ENCODE results near the gene KIF5A.

KIF5A gene

DNA sequence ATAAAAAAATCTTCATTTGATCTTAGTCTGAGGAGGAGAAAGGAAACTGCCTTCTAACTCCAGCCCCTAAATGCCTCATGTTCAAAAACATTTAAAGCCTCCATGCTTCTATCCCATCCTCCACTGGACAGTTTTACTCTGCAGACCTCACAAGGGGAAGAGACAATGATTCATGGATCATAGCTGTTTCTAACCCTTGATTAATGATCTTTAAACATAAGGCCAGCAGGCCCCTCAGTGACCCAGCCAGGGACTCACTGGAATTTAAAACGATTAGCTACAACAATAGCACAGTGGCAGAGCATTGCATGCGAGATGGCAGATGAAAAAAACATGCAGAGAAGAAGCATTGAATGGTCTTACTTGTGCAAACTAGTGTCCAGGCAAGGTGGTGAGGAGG lies 8.8 kb upstream of the KIF5A start:
- no peak overlapping the region for H3K27ac ChIP-seq (ENCODE audit: low read depth, low read length)
- 80% methylated on average over 2 of the region's 2 CpGs for WGBS
- peaks cover 10% of the 10 kb centered on the region; the same call in 1 of the 2 replicates for H3K4me1 ChIP-seq (ENCODE audit: insufficient read depth, low read length)
- no peak overlapping the region for H3K9ac ChIP-seq (ENCODE audit: low read depth, low read length)
- no peak overlapping the region for H3K4me3 ChIP-seq (ENCODE audit: low read length)
- no peaks in the 10 kb centered on the region for H3K27me3 ChIP-seq (ENCODE audit: insufficient read depth, low read length)
- no peaks in the 10 kb centered on the region for H3K9me3 ChIP-seq (ENCODE audit: insufficient read depth, low read depth, low read length)
- H3K36me3 ChIP-seq (ENCODE audit: insufficient read depth, low read length): peaks cover 51% of the 10 kb centered on the region

DNA sequence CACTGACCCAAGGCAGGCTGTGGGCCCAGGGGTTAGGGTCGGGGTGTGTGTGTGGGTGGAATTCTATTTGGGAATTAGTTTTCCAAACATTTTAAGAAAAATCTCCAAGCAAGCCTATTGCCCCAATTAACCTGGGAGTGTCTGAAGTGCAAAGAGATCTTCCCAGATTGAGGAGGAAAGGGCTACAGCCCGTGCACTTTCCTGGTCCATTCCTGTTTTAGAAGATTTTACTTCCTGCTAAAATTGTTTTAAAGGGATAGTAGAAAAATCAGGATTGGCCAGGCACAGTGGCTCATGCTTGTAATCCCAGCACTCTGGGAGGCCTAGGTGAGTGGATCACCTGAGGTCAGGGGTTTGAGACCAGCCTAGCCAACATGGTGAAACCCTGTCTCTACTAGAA lies 8.1 kb upstream of the KIF5A start:
- Histone ChIP-seq H3K9ac (ENCODE audit: low read depth, low read length) (no peak overlapping the region), H3K27me3 (ENCODE audit: insufficient read depth, low read length) (no peaks in the 10 kb centered on the region), H3K9me3 (ENCODE audit: insufficient read depth, low read depth, low read length) (no peaks in the 10 kb centered on the region), H3K4me1 (ENCODE audit: insufficient read depth, low read length) (peaks cover 8% of the 10 kb centered on the region), H3K27ac (ENCODE audit: low read depth, low read length) (no peak overlapping the region), H3K36me3 (ENCODE audit: insufficient read depth, low read length) (peaks cover 51% of the 10 kb centered on the region), H3K4me3 (ENCODE audit: low read length) (no peak overlapping the region)
- 93% methylated on average over 2 of the region's 2 CpGs for WGBS

DNA sequence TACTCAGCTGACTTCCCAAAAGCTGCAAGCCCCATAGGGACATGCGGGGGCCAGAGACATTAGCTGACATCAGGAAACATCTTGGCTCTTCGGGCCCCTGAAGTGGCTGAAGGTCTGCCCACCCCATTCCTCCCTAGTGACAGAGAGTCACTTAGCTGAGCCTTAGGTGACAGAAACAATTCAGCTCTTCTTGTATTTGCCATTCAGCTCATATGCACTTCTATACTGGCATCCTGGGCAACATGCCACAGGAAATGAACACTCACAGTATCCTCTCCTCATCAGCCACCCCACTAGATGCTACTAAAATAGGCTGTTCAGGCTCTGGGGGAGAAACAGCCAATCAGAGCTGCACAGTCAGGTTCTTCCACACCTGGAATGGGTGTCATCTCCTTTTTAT lies 6.3 kb upstream of the KIF5A start:
- Histone ChIP-seq H3K36me3 (ENCODE audit: insufficient read depth, low read length) (peaks cover 43% of the 10 kb centered on the region), H3K9me3 (ENCODE audit: insufficient read depth, low read depth, low read length) (no peaks in the 10 kb centered on the region), H3K4me1 (ENCODE audit: insufficient read depth, low read length) (peaks cover 10% of the 10 kb centered on the region), H3K27me3 (ENCODE audit: insufficient read depth, low read length) (peaks cover 11% of the 10 kb centered on the region; the same call in 1 of the 2 replicates), H3K27ac (ENCODE audit: low read depth, low read length) (no peak overlapping the region), H3K4me3 (ENCODE audit: low read length) (no peak overlapping the region), H3K9ac (ENCODE audit: low read depth, low read length) (no peak overlapping the region)
- WGBS: 93% methylated on average over 2 of the region's 2 CpGs

DNA sequence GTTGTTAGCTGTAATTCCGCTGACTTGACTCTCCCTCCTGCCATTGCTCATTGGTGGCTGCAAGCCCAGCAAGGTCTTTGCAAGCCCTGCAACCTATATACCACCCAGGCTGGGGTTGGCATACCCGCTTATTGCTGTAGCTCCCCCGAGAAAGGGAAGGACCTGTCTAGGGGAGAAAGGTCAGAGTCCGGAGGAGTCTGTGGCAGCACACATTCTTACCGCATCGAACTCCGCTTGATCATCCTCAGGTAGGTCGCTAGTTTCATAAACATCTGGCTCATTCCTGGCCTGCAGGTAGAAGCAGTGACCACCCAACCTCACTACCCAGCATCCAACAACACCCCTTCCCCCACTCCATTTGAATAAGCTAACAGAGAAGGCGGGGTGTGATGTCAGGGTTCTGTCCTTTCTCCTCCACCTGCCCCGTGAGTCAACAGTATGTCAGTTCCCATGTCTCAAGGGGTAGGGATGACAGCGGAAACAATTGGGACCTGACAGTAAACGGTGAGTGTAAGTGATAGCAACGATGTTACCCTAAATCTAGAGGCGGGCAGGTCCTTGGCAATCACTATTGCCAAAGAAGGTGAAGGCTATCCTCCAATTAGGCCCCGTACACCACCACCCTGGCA lies 3.9 kb upstream of the KIF5A start:
- 59% methylated on average over 15 of the region's 15 CpGs for WGBS
- H3K4me1 ChIP-seq (ENCODE audit: insufficient read depth, low read length): peaks cover 22% of the 10 kb centered on the region
- H3K27ac ChIP-seq (ENCODE audit: low read depth, low read length): no peak overlapping the region
- H3K36me3 ChIP-seq (ENCODE audit: insufficient read depth, low read length): peaks cover 22% of the 10 kb centered on the region
- peak overlapping the region; percentile 84 for H3K9ac ChIP-seq (ENCODE audit: low read depth, low read length)
- H3K9me3 ChIP-seq (ENCODE audit: insufficient read depth, low read depth, low read length): no peaks in the 10 kb centered on the region
- peak overlapping the region; percentile 81 for H3K4me3 ChIP-seq (ENCODE audit: low read length)
- peaks cover 25% of the 10 kb centered on the region; the same call in 1 of the 2 replicates for H3K27me3 ChIP-seq (ENCODE audit: insufficient read depth, low read length)

DNA sequence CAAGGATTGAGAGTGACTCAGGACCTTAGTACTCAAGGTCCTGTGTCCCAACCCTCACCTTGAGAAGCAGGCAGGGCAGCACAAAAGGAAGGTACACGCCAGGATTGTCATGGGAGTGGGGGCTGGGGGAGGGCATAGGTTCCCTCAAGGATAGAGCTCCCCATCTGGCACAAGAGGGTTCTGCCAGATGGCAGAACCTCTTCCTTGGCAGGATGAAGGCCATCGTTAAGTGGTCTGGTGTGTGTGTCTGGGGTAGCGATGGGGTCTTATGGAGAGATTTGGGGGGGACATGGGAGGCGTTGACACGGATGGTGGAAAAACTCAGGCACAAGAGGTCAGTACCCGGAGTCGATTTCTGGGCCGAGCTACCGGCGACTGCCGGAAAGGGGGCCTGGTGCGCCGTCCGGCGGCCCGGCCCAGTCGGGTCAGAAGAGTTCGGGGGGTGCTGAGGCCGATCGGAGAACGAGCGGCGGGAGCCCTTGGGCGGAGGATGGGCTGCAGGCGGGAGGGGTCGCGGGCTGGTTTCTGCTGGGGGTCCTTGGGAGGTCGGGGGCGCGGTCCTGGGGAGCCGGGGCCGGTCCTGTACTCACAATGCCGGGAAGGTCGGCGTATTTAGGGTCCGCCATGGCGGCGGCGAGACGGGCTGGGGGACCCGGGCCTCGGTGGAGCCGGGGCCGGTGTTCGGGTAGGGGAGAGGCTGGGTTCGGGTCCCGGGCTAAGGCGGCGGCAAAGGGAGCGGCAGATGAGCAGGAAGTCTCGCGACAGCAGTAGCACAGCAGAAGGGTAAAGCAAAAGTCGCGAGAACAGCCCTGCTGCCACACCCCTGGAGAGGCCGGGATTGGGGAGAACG lies 3.2 kb upstream of the KIF5A start, which contains the start of gene DCTN2:
Gene DCTN2, minus strand, starts transcription at position 755 of the 850 bp plus-strand sequence. Its CDS starts 129 bp downstream, at position 626.
- Histone ChIP-seq H3K9ac (ENCODE audit: low read depth, low read length) (peak within 1 kb of the TSS; percentile 84), H3K36me3 (ENCODE audit: insufficient read depth, low read length) (peaks cover 16% of the 10 kb centered on the region; the same call in 1 of the 2 replicates), H3K4me1 (ENCODE audit: insufficient read depth, low read length) (peaks cover 24% of the 10 kb centered on the region), H3K27me3 (ENCODE audit: insufficient read depth, low read length) (peaks cover 25% of the 10 kb centered on the region; the same call in 1 of the 2 replicates), H3K27ac (ENCODE audit: low read depth, low read length) (peak within 1 kb of the TSS; percentile 27; the same call in 1 of the 2 replicates), H3K9me3 (ENCODE audit: insufficient read depth, low read depth, low read length) (no peaks in the 10 kb centered on the region), H3K4me3 (ENCODE audit: low read length) (peak within 1 kb of the TSS; percentile 81)
- WGBS: 1% methylated on average over 56 of the region's 56 CpGs

DNA sequence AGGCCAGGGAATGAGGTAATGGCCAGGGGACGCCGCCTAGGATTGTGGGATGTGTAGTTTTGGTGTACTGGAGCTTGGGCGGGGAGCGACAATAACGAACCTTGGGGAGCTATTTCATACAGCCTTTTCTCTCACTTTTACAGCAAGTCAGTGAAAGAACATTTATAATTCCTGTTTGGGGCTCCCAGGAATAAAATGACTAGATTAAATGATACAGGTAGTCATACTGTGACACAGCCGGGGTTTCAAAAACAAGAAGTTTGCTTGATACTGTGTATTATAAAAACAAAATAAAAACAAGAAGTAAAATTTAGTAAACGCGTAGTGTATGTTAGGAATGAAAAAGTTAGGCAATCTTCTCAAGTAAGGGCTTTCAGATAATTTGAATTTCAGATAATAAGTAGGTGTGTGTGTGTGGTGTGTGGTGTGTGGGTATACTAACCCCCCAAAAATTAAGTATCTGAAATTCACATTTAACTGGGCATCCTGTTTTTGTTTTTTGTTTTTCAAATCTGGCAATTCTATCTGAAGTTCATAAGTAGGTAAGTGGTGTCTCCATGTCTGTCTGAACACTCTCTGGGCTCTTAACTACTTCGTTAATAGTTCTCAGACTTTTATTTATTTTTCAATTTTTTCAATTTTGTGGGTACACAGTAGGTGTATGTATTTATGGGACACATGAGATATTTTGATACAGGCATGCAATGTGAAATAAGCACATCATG lies 2.4 kb upstream of the KIF5A start:
- H3K36me3 ChIP-seq (ENCODE audit: insufficient read depth, low read length): 0 out of 2 replicates have a peak, but pooled peaks cover 8% of the 10 kb centered on the region
- H3K4me3 ChIP-seq (ENCODE audit: low read length): peak overlapping the region; percentile 81
- H3K9me3 ChIP-seq (ENCODE audit: insufficient read depth, low read depth, low read length): no peaks in the 10 kb centered on the region
- peaks cover 25% of the 10 kb centered on the region; the same call in 1 of the 2 replicates for H3K27me3 ChIP-seq (ENCODE audit: insufficient read depth, low read length)
- peaks cover 32% of the 10 kb centered on the region for H3K4me1 ChIP-seq (ENCODE audit: insufficient read depth, low read length)
- H3K9ac ChIP-seq (ENCODE audit: low read depth, low read length): no peak overlapping the region
- no peak overlapping the region for H3K27ac ChIP-seq (ENCODE audit: low read depth, low read length)
- 34% methylated on average over 5 of the region's 9 CpGs for WGBS

DNA sequence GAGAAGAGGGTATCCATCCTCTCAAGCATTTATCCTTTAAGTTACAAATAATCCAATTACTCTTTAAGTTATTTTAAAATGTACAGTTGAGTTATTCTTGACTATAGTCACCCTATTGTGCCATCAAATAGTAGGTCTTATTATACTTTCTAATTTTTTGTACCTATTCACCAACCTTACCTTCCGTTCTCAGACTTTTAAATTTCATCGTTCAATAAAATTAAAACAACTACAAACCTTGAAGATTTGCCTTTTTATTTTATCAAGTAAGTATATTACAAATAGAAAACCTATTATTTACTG lies 1.9 kb upstream of the KIF5A start:
- Histone ChIP-seq H3K36me3 (ENCODE audit: insufficient read depth, low read length) (0 out of 2 replicates have a peak, but pooled peaks cover 8% of the 10 kb centered on the region), H3K27ac (ENCODE audit: low read depth, low read length) (no peak overlapping the region), H3K4me3 (ENCODE audit: low read length) (no peak overlapping the region), H3K9me3 (ENCODE audit: insufficient read depth, low read depth, low read length) (no peaks in the 10 kb centered on the region), H3K27me3 (ENCODE audit: insufficient read depth, low read length) (peaks cover 25% of the 10 kb centered on the region; the same call in 1 of the 2 replicates), H3K9ac (ENCODE audit: low read depth, low read length) (no peak overlapping the region), H3K4me1 (ENCODE audit: insufficient read depth, low read length) (peaks cover 36% of the 10 kb centered on the region)
- 85% methylated on average over 2 of the region's 2 CpGs for WGBS

DNA sequence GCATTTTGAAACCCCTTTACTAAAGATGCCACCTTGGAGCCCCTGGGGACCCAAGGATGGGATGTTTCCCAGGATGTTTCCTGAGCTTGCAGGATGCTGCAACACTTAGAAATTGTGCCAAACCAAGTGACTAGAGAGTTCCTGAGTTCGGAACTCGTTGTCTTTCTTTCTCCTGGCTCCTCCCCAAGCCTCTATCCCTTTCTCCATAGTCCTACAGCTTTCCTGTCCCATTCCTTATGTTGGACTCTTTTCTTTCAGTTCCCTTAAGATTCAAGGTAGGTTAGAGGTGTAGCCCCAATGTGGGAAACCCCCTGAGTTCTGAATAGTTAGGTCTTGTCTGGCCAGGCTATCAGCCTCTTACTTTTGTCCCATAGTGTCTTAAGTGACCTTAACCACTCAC lies 1.4 kb upstream of the KIF5A start:
- H3K4me1 ChIP-seq (ENCODE audit: insufficient read depth, low read length): peaks cover 39% of the 10 kb centered on the region
- WGBS: 68% methylated on average over 2 of the region's 2 CpGs

DNA sequence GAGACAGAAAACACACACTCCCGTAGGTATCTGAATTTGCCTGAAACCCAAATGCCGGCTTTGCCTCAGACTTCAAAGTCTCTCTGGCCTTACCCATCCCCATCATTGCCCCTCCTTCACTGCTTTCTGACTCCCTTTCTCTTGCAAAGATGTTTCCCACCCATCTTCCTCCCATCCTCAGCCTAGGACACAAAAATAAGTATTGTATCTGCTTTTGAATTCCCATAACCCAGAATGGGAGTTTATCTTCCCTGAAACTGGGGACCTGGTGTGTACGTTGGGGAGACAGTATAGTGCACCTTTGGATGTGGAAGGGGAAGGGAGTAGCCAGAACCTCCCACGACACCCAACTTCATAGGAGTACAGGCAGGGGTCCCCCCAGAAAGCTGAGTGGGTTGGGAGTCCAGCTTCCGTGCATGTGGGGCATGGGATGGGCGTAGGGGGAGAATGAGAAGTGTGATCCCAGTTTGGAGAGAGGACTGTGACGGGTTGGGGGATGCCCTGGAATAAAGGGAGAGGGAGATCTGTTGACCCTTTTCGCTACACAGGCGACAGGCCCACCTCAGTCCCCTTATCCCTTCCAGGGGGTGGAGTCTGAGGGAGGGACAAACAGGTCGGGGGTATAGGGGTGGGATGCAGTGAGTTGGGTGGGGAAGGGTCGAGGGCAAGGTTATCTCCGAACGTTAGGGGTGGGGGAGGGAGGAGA lies 488 bp upstream of the KIF5A start:
- Histone ChIP-seq H3K27ac (ENCODE audit: low read depth, low read length) (no peak overlapping the region), H3K27me3 (ENCODE audit: insufficient read depth, low read length) (peaks cover 25% of the 10 kb centered on the region; the same call in 1 of the 2 replicates), H3K9ac (ENCODE audit: low read depth, low read length) (no peak overlapping the region), H3K4me3 (ENCODE audit: low read length) (peak overlapping the region; percentile 91), H3K9me3 (ENCODE audit: insufficient read depth, low read depth, low read length) (no peaks in the 10 kb centered on the region), H3K4me1 (ENCODE audit: insufficient read depth, low read length) (peaks cover 39% of the 10 kb centered on the region), H3K36me3 (ENCODE audit: insufficient read depth, low read length) (0 out of 2 replicates have a peak, but pooled peaks cover 8% of the 10 kb centered on the region)
- 22% methylated on average over 12 of the region's 13 CpGs for WGBS

More for the DNA sequence above, 1.4 kb upstream of the KIF5A start:
- Histone ChIP-seq H3K36me3 (ENCODE audit: insufficient read depth, low read length) (0 out of 2 replicates have a peak, but pooled peaks cover 8% of the 10 kb centered on the region), H3K4me3 (ENCODE audit: low read length) (no peak overlapping the region), H3K9me3 (ENCODE audit: insufficient read depth, low read depth, low read length) (no peaks in the 10 kb centered on the region), H3K27ac (ENCODE audit: low read depth, low read length) (no peak overlapping the region), H3K27me3 (ENCODE audit: insufficient read depth, low read length) (peaks cover 25% of the 10 kb centered on the region; the same call in 1 of the 2 replicates), H3K9ac (ENCODE audit: low read depth, low read length) (no peak overlapping the region)
